GM12872 (cell line): ENCODE results near the gene TBC1D32.

ENCODE experiments used
- CTCF ChIP-seq: IDR thresholded peaks from 3 replicates; pipeline ENCODE4 v1.5.1; 2011; ENCODE audit warnings: low read depth, mild to moderate bottlenecking, low read length, moderate library complexity; ENCODE audit not compliant: insufficient read depth

TBC1D32 gene

GRCh38 chr6:121235386-121235785 is 98.9 kb downstream of the TBC1D32 start:
- TF ChIP-seq CTCF = no peak

GRCh38 chr6:121223930-121224329 is 110.3 kb downstream of the TBC1D32 start:
- TF ChIP-seq CTCF = no peak

GRCh38 chr6:121223212-121223611 is 111.1 kb downstream of the TBC1D32 start:
- TF ChIP-seq CTCF = no peak

GRCh38 chr6:121222656-121223055 is 111.6 kb downstream of the TBC1D32 start:
- no peak for TF ChIP-seq CTCF

GRCh38 chr6:121216928-121217327 is 117.4 kb downstream of the TBC1D32 start:
- no peak for TF ChIP-seq CTCF

GRCh38 chr6:121210943-121211342 is 123.3 kb downstream of the TBC1D32 start:
- no peak for TF ChIP-seq CTCF

- TF ChIP-seq CTCF = no peak
Observed at GRCh38 chr6:121205569-121205968, 128.7 kb downstream of the TBC1D32 start.

GRCh38 chr6:121201105-121201504 is 133.2 kb downstream of the TBC1D32 start:
- no peak for TF ChIP-seq CTCF
